GM19099 (cell line): ENCODE measurements around the gene CRISPLD2.

ENCODE experiments used
- POLR2A ChIP-seq: IDR thresholded peaks from 3 replicates; pipeline ENCODE4 v1.6.1; 2011; ENCODE audit warnings: low read depth; ENCODE audit not compliant: insufficient read length; ENCODE audit errors: extremely low read depth

CRISPLD2 gene

DNA sequence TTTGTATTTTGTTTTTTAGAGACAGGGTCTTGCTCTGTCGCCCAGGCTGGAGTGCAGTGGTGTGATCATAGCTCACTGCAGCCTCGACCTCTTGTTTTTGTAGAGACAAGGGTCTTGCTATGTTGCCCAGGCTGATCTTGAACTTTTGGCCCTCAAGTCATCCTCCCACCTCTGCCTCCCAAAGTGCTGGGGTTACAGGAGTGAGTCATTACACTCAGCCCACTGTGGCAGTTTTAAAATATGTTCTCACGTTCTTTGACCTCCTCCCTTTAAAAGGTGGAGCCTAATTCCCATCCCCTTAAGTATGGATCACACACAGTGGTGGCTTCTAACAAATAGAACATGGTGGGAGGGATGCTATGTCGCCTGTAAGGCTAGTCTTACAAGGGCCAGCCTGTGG, 123.8 kb downstream of the CRISPLD2 start:
- no peak for TF ChIP-seq POLR2A

DNA sequence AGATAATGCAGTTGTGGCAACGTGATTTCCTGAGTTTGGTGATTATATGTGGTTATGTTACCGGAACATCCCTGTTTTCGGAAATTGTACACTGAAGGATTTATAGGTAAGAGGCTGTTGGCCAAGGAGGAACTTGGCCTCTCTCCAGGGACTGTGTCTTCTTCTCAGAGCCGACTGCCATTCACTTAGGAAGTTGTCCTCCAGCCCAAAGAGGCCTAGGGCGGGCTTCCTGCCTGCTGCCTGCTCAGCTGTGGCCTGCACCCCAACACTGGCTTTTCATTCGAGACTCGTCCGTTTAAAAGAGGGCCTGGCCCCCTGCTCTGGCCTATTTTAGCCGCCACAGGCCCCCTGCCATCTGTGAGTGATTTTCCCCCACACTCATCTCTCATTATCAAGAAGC, 127.2 kb downstream of the CRISPLD2 start:
- no peak for TF ChIP-seq POLR2A

DNA sequence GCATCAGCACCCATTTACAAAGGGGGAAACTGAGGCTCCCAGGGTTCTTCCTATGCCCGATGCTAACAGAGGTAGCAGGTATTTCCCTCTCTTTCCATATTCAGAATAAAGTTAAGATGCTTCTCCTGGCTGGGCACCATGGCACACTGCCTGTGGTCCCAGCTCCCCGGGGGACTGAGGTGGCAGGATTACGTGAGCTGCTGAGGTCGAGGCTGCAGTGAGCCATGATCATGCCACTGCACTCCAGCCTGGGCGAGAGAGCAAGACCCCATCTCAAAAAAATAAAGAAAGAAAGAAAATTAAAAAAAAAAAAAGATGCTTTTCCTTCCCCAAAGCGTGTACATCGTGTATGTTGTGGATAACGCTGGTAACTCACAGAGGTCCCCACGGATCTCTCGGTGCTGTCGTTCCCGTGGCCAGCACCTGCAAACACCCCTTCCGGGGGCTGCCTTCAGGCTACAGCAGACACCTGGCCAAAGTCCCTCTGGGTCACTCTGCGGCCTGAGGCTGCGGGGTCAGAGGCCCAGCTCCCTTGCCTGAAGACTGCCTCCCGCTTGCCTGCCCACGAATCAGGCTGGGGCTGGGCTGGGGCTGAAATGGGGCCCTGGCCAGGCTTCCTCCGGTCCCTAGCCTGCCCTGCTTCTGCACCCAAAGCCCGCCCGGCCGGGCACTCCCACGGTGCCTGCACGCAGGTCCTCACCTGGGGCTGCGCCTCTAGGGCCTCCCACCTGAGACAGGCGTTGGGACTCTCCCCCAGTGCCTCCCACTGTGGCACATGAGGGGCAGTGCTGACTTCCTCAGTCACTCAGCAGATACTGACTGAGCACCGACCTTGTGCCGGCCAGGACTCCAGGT, 128.4 kb downstream of the CRISPLD2 start:
- no peak for TF ChIP-seq POLR2A

DNA sequence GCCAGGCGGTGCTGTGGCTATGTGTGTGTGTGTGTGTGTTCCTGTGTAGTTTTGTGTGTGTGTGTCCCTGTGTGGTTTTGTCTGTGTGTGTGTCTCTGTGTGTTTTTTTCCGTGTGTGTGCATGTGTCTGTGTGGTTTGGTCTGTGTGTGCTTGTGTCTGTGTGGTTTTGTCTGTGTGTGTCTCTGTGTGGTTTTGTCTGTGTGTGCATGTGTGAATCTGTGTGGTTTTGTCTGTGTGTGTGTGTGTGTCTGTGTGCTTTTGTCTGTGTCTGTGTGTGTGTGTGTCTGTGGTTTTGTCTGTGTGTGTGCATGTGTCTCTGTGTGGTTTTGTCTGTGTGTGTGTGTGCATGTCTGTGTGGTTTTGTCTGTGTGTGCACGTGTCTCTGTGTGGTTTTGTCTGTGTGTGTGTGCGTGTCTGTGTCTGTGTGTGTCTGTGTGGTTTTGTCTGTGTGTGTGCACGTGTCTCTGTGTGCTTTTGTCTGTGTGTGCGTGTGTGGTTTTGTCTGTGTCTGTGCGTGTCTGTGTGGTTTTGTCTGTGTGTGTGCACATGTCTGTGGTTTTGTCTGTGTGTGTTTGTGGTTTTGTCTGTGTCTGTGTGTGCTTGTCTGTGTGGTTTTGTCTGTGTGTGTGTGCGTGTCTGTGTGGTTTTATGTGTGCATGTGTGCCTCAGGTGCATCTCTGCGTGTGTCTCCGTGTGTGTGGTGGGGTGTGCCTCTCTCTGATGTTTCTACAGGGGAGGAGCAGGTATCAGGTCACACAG, 129.2 kb downstream of the CRISPLD2 start:
- TF ChIP-seq POLR2A = no peak

DNA sequence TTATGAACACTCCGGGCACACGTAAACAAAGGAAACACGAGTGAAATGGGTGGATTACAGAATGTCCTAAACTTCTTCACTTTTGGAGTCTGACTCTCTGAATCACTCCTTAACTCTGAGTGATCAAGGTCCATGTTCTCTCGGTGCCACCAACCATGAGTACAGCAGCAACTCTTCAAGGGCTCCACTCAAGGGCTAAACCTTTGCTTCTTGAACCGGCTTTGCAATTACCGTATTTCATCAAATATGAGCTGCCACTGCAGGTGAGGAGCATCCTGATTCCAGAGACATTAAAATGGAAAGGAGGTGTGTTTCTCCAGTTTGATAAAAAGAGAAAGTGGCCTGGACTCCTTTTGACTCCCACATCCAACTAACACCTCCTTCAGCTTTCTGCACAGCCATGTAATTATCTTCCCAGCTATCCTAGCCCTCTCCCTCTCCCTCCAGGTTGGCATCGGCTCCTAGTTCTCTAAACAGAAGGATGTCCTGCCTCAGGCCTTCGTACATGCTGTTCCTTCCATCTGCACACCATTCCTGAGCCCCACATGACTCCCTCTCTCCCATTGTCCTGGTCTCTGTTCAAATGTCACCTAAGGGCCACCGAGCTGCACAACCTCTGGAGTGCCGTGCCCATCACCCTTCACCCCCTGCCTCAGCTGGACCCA, 130.1 kb downstream of the CRISPLD2 start:
- TF ChIP-seq POLR2A = no peak

DNA sequence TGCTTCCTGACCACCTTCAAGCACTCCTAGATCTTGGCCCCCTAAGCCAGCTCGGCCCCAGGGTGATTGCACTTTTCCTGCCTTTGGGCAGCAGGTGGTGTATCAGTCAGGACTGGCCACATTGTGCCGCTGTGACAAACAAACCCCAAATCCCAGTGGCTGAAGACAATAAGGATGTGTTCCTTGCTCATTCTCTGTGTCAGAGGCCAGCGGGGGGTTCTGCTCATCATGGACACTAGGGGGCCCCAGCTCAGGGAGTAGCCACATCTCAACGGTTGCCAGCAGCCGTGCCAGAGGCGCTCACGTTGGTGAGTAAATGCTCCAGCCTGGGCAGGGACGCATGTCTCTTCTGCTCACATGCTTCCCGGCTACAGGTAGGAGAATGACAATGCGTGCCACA, 131.1 kb downstream of the CRISPLD2 start:
- no peak for TF ChIP-seq POLR2A

DNA sequence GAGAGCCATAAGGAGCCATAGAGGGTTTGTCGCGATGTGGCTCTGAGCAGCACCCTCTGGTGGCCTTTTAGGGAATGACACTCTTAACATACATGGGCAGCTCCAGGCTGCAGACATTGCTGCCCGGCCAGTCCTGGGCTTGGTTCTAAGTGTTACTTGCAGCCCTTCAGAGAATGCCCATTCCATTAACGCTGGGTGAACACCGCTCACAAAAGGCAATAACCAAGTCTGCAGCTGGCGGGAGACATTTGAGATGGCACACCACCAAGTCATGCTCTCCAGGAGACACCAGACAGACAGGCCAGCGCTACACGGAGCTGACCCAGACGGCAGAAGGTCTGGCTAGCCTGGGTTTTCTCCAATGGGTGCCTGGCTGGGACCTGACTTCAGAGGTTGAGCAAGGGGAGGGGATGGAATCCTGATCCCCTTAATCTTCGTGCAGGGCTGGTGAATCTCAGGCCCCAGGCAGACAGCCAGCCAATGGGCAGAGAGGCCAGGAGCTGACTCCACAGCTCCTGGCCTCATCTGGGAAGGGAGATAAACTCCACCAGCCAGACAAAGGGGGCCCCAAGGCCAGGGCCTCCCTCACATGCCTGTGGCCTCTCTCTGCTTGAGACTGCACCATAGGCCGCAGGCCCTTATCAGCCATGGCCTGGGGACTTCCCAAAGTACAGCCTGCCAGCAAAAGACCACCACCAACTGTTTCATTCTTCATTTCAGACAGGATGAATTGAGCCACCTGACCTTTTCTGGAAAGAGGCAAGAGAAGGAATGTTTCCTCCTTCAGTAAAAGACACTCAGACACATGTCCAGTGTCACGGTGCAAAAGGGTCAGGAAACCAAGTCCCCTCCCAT, 132.8 kb downstream of the CRISPLD2 start:
- no peak for TF ChIP-seq POLR2A

DNA sequence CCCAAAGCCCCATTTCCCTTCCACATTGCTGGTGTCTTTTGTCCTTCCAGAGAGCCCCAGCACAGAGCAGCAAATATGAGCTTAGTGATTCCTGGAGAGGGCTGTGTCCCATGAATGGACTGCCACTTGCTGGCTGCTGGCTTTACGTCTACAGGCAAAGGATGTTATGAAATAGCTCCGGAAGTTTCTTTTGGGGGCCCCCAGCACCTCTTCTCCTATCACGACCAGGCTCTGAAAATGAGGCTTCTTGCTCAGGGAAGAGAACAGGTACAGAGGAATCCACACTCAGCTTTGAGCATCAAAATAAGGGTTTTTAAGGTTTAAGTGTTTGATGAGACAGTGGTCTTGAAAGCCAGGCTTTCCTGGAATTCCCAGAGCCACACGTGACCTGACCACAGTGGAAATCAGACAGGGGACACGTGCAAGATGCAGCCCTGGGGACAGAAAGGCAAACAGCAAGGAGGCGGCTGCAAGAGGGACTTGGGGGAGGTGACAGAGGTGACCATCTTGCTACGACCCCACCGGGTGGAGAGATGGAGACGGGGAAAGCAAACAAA, 133.5 kb downstream of the CRISPLD2 start:
- TF ChIP-seq POLR2A = no peak

DNA sequence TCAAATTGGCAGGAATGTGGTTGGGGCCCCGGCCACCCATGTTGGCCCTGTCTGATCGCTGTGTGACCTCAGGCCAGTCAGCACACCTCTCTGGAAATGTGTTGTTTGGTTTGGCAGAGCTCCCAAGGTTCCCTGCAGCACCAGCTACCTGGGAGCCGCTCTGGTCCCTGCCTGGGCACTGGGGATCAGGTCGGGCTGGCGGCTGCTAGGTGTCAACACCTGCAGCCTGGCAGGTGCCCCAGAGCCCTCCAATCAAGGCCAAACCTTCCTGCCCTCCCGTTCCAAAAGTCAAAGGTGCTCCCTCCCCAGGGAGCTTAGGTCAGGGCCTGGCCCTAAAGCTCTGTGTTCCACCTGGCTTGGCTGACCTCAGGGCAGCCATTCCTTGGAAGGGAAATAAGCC, 135.6 kb downstream of the CRISPLD2 start:
- no peak for TF ChIP-seq POLR2A

DNA sequence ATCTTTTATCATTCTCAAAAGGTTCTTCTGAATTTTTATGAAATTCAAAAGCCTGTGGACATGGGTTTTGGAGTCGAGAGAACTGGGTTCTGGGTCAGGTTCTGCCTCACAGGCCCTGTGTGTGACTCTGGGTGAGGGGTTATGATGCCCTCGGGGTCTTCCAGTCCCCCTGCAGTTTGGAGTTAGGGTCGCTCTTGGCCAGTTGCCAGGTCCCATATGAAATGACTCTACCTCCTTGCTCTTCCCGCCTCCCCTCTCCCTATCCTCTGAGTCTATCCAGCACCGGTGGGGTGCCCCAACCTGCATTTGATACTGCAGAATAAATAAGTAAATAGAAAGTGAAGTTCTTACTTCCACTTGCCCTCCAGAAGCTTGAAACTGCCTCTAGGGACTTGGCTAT, 137.4 kb downstream of the CRISPLD2 start:
- no peak for TF ChIP-seq POLR2A

DNA sequence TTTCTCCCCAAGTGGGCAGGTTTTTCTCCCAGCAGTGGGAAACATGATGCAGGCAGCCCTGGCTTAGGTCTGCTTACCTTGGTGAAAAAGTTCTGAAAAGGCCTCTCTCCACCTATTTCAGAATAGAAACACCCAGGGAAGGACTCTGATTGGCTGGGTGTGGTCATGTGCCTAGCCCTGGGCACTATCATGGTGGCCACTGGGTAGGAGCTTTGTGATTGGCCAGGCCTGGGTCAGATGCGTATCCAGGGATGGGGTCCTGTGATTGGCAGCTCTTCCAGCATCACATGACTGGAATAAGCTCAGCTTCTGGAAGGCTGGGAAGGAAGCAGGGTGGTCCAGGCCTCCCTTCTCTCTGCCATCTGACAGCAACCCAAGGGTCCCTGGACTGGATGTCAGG, 138.0 kb downstream of the CRISPLD2 start:
- no peak for TF ChIP-seq POLR2A
